ENCODE measurements around the gene KLHDC7B.
"Not testable (repeated sequence)": the region's sequence is repeated elsewhere in the genome, so short reads cannot be mapped to it uniquely, and the experiment has no call there.

KLHDC7B gene

DNA sequence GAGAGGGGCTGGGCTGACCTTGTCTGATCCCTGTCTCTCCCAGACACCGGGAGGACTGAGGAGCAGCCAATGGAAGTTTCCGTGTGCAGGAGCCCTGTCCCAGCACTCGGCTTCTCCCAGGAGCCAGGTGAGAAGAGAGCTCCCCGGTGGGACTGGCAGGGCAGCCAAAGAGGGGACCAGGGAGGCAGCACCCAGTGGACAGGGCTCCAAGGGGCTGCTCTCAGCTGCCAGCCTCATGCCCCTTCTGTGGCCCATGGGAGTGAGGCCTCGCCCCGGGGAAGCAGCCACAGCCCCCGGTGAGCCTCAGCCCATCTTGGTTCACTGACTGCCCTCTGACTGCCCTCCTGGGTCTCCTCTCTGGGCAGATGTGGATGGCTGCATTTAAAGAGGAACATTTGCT is 27.1 kb upstream of the KLHDC7B start:
- no peaks in the 10 kb centered on the region for H3K27me3 ChIP-seq (ENCODE audit: control insufficient read depth, low read length)
- no peaks in the 10 kb centered on the region for H3F3A ChIP-seq (ENCODE audit: control insufficient read depth, insufficient read depth)
- H4K20me1 ChIP-seq (ENCODE audit: control insufficient read depth, insufficient read depth, low read depth, low read length): 0 out of 2 replicates have a peak, but pooled peaks cover 3% of the 10 kb centered on the region
- H3K4me1 ChIP-seq (ENCODE audit: control insufficient read depth, low read length): peaks cover under 1% of the 10 kb centered on the region
- peaks cover 70% of the 10 kb centered on the region for H3K79me2 ChIP-seq (ENCODE audit: control insufficient read depth, low read length)
- no peak overlapping the region for H3K27ac ChIP-seq (ENCODE audit: low read depth, low read length)
- H3K9me2 ChIP-seq (replicated peaks; ENCODE audit: control insufficient read depth, low read length): no peaks in the 10 kb centered on the region
- H3K36me3 ChIP-seq (ENCODE audit: control insufficient read depth, low read length): peaks cover 77% of the 10 kb centered on the region
- H3K4me2 ChIP-seq (ENCODE audit: low read length): no peak overlapping the region
- H3K9me3 ChIP-seq (ENCODE audit: control insufficient read depth, insufficient read depth, low read length): no peaks in the 10 kb centered on the region
- no peak for TF ChIP-seq EZH2phosphoT487 (IDR thresholded peaks at IDR 0.05; ENCODE audit: borderline replicate concordance, low read length)
- TF ChIP-seq, protein P1, sequence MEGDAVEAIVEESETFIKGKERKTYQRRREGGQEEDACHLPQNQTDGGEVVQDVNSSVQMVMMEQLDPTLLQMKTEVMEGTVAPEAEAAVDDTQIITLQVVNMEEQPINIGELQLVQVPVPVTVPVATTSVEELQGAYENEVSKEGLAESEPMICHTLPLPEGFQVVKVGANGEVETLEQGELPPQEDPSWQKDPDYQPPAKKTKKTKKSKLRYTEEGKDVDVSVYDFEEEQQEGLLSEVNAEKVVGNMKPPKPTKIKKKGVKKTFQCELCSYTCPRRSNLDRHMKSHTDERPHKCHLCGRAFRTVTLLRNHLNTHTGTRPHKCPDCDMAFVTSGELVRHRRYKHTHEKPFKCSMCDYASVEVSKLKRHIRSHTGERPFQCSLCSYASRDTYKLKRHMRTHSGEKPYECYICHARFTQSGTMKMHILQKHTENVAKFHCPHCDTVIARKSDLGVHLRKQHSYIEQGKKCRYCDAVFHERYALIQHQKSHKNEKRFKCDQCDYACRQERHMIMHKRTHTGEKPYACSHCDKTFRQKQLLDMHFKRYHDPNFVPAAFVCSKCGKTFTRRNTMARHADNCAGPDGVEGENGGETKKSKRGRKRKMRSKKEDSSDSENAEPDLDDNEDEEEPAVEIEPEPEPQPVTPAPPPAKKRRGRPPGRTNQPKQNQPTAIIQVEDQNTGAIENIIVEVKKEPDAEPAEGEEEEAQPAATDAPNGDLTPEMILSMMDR (IDR thresholded peaks at IDR 0.05; ENCODE audit: low read depth, low read length, poor library complexity, severe bottlenecking): no peak
- no peak overlapping the region for H3K4me3 ChIP-seq (ENCODE audit: low read length)

DNA sequence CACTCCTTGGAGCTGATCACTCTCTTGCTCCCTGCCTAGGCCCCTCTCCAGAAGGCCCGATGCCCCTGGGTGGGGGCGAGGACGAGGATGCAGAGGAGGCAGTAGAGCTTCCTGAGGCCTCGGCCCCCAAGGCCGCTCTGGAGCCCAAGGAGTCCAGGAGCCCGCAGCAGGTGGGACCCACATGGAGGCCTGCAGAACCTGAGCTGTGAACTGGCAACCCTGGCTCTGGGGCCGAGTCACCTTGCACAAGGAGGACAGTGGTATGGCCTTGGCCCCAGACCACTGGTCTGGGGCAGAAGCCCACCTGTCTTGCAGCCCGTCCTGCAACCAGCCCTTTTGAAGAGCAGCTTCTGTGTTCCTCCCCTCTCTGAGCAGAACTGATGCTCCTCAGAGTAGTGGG is 26.5 kb upstream of the KLHDC7B start:
- Histone ChIP-seq H3K9me2 (replicated peaks; ENCODE audit: control insufficient read depth, low read length) (no peaks in the 10 kb centered on the region), H3K36me3 (ENCODE audit: control insufficient read depth, low read length) (peaks cover 81% of the 10 kb centered on the region), H4K20me1 (ENCODE audit: control insufficient read depth, insufficient read depth, low read depth, low read length) (0 out of 2 replicates have a peak, but pooled peaks cover 3% of the 10 kb centered on the region), H3F3A (ENCODE audit: control insufficient read depth, insufficient read depth) (no peaks in the 10 kb centered on the region), H3K27me3 (ENCODE audit: control insufficient read depth, low read length) (no peaks in the 10 kb centered on the region), H3K9me3 (ENCODE audit: control insufficient read depth, insufficient read depth, low read length) (no peaks in the 10 kb centered on the region), H3K4me2 (ENCODE audit: low read length) (no peak overlapping the region), H3K4me1 (ENCODE audit: control insufficient read depth, low read length) (peaks cover 6% of the 10 kb centered on the region), H3K79me2 (ENCODE audit: control insufficient read depth, low read length) (peaks cover 70% of the 10 kb centered on the region), H3K27ac (ENCODE audit: low read depth, low read length) (no peak overlapping the region), H3K4me3 (ENCODE audit: low read length) (no peak overlapping the region)
- no peak for TF ChIP-seq EZH2phosphoT487 (IDR thresholded peaks at IDR 0.05; ENCODE audit: borderline replicate concordance, low read length)
- TF ChIP-seq, protein P1 (IDR thresholded peaks at IDR 0.05; ENCODE audit: low read depth, low read length, poor library complexity, severe bottlenecking): no peak

DNA sequence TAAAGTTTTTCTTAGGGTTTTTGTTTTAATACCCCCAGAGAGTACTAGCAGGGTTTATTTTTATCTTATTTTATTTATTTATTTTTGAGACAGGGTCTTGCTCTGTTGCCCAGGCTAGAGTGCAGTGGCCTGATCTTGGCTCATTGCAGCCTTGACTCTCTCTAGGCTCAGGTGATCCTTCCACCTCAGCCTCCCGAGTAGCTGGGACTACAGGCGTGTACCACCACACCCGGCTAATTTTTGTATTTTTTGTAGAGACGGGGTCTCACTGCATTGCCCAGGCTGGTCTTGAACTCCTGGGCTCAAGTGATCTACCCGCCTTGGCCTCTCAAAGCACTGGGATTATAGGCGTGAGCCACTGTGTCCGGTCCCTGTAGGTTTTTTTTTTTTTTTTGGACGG is 25.5 kb upstream of the KLHDC7B start:
- Histone ChIP-seq H3K36me3 (ENCODE audit: control insufficient read depth, low read length) (peaks cover 83% of the 10 kb centered on the region), H3K79me2 (ENCODE audit: control insufficient read depth, low read length) (peaks cover 70% of the 10 kb centered on the region), H3K4me1 (ENCODE audit: control insufficient read depth, low read length) (peaks cover 11% of the 10 kb centered on the region)
- H3K4me3 ChIP-seq (ENCODE audit: low read length); H3K9me2 ChIP-seq (replicated peaks; ENCODE audit: control insufficient read depth, low read length); H3K9me3 ChIP-seq (ENCODE audit: control insufficient read depth, insufficient read depth, low read length); H4K20me1 ChIP-seq (ENCODE audit: control insufficient read depth, insufficient read depth, low read depth, low read length); H3K4me2 ChIP-seq (ENCODE audit: low read length); H3F3A ChIP-seq (ENCODE audit: control insufficient read depth, insufficient read depth); H3K27ac ChIP-seq (ENCODE audit: low read depth, low read length); H3K27me3 ChIP-seq (ENCODE audit: control insufficient read depth, low read length): not testable (repeated sequence)

DNA sequence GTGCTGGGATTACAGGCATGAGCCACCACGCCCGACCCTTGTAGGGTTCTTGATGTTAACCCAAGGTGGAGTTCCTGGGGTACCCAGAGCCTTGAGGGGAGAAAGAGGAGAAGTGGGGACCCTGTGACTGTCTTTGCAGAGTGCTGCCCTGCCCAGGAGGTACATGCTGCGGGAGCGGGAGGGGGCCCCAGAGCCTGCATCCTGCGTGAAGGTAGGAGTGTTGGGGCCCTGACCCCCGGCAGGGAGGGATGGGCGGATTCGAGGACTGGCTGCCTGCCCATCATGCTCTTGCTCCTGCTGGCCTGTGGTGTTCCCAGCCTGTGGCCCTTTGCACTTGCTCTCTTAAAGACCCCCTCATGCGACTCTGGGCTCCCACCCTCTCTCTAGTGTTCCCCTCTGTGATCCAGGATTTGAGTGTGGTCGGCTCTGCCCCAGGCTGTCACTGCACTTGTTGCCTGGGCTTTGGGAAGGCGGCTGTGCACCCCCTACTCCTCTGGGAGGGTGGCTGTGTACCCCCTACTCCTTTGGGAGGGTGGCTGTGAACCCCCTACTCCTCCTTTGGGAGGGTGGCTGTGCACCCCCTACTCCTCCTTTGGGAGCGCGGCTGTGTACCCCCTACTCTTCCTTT is 24.8 kb upstream of the KLHDC7B start:
- Histone ChIP-seq H3K4me1 (ENCODE audit: control insufficient read depth, low read length) (peaks cover 11% of the 10 kb centered on the region), H3F3A (ENCODE audit: control insufficient read depth, insufficient read depth) (no peaks in the 10 kb centered on the region), H3K36me3 (ENCODE audit: control insufficient read depth, low read length) (peaks cover 83% of the 10 kb centered on the region), H3K27ac (ENCODE audit: low read depth, low read length) (no peak overlapping the region), H4K20me1 (ENCODE audit: control insufficient read depth, insufficient read depth, low read depth, low read length) (0 out of 2 replicates have a peak, but pooled peaks cover 3% of the 10 kb centered on the region), H3K9me2 (replicated peaks; ENCODE audit: control insufficient read depth, low read length) (no peaks in the 10 kb centered on the region), H3K4me2 (ENCODE audit: low read length) (no peak overlapping the region), H3K27me3 (ENCODE audit: control insufficient read depth, low read length) (no peaks in the 10 kb centered on the region), H3K79me2 (ENCODE audit: control insufficient read depth, low read length) (peaks cover 66% of the 10 kb centered on the region), H3K9me3 (ENCODE audit: control insufficient read depth, insufficient read depth, low read length) (no peaks in the 10 kb centered on the region), H3K4me3 (ENCODE audit: low read length) (no peak overlapping the region)
- no peak for TF ChIP-seq EZH2phosphoT487 (IDR thresholded peaks at IDR 0.05; ENCODE audit: borderline replicate concordance, low read length)
- TF ChIP-seq, protein P1 (IDR thresholded peaks at IDR 0.05; ENCODE audit: low read depth, low read length, poor library complexity, severe bottlenecking): no peak

Data from DOHH2 (cell line).